Trophoblast cell (in vitro differentiated cells and primary cell): ENCODE data around the gene CDS1.

Source experiments
- DNase-seq, 2 donors: peaks; one replicate each; pipeline ENCODE4 v3.0.0-alpha.2; 2016
- H2AFZ ChIP-seq: 2 replicates; pipeline ENCODE4 v1.6.1; 2013; ENCODE audit warnings: low read length, moderate library complexity, mild to moderate bottlenecking; ENCODE audit not compliant: insufficient read depth, poor library complexity
- H2AK5ac ChIP-seq: 2 replicates; pipeline ENCODE4 v1.6.1; 2013; ENCODE audit warnings: mild to moderate bottlenecking, low read length
- H2BK120ac ChIP-seq: 2 replicates; pipeline ENCODE4 v1.6.1; 2013; ENCODE audit warnings: low read length, mild to moderate bottlenecking, moderate library complexity; ENCODE audit not compliant: insufficient read depth, poor library complexity
- H2BK12ac ChIP-seq: 2 replicates; pipeline ENCODE4 v1.6.1; 2013; ENCODE audit warnings: mild to moderate bottlenecking, low read length, moderate library complexity
- H2BK5ac ChIP-seq: 2 replicates; pipeline ENCODE4 v1.6.1; 2013; ENCODE audit warnings: low read length, low read depth, moderate library complexity, mild to moderate bottlenecking; ENCODE audit not compliant: poor library complexity
- H3K14ac ChIP-seq: 2 replicates; pipeline ENCODE4 v1.6.1; 2013; ENCODE audit warnings: mild to moderate bottlenecking, low read length
- H3K18ac ChIP-seq: 2 replicates; pipeline ENCODE4 v1.6.1; 2013; ENCODE audit warnings: mild to moderate bottlenecking, low read length
- H3K23ac ChIP-seq: 2 replicates; pipeline ENCODE4 v1.6.1; 2013; ENCODE audit warnings: low read length
- H3K27ac ChIP-seq: 2 replicates; pipeline ENCODE4 v1.5.1; 2013; ENCODE audit warnings: low read depth, mild to moderate bottlenecking, inconsistent platforms, low read length, moderate library complexity
- H3K27me3 ChIP-seq: 2 replicates; pipeline ENCODE4 v1.6.1; 2013; ENCODE audit warnings: inconsistent platforms, mild to moderate bottlenecking, low read length, moderate library complexity; ENCODE audit not compliant: insufficient read depth
- H3K36me3 ChIP-seq, 2 experiments: 1 replicate in 1 of 2; 2 replicates in 1 of 2; pipeline ENCODE4 v1.6.1; 2013; ENCODE audit warnings: low read length in 2 of 2, mild to moderate bottlenecking in 2 of 2, moderate library complexity in 1 of 2; ENCODE audit not compliant: insufficient read depth in 2 of 2, control insufficient read depth in 1 of 2
- H3K4ac ChIP-seq: 2 replicates; pipeline ENCODE4 v1.6.1; 2013; ENCODE audit warnings: low read depth, mild to moderate bottlenecking, low read length, moderate library complexity
- H3K4me1 ChIP-seq, 2 experiments: 1 replicate in 1 of 2; 2 replicates in 1 of 2; pipeline ENCODE4 v1.6.1; 2013; ENCODE audit warnings: low read length in 2 of 2, mild to moderate bottlenecking in 2 of 2, moderate library complexity in 1 of 2; ENCODE audit not compliant: insufficient read depth in 2 of 2, control insufficient read depth in 1 of 2
- H3K4me2 ChIP-seq: 2 replicates; pipeline ENCODE4 v1.6.1; 2013; ENCODE audit warnings: inconsistent platforms, mild to moderate bottlenecking, low read length, moderate library complexity
- H3K4me3 ChIP-seq: 2 replicates; pipeline ENCODE4 v1.5.1; 2013; ENCODE audit warnings: mild to moderate bottlenecking, low read depth, low read length, inconsistent platforms
- H3K79me1 ChIP-seq: one replicate; pipeline ENCODE4 v1.6.1; 2013; ENCODE audit warnings: low read length
- H3K79me2 ChIP-seq: 2 replicates; pipeline ENCODE4 v1.6.1; 2013; ENCODE audit warnings: low read length, mild to moderate bottlenecking; ENCODE audit not compliant: control insufficient read depth, insufficient read depth, poor library complexity
- H3K9ac ChIP-seq: 2 replicates; pipeline ENCODE4 v1.6.1; 2013; ENCODE audit warnings: mild to moderate bottlenecking, low read length
- H3K9me3 ChIP-seq: 2 replicates; pipeline ENCODE4 v1.6.1; 2013; ENCODE audit warnings: low read depth, mild to moderate bottlenecking, control low read depth, inconsistent platforms, low read length; ENCODE audit not compliant: insufficient read depth
- H4K12ac ChIP-seq: 2 replicates; pipeline ENCODE4 v1.6.1; 2013; ENCODE audit warnings: low read depth, mild to moderate bottlenecking, low read length, moderate library complexity
- H4K8ac ChIP-seq: 2 replicates; pipeline ENCODE4 v1.6.1; 2013; ENCODE audit warnings: low read depth, mild to moderate bottlenecking, low read length, moderate library complexity
- H4K91ac ChIP-seq: one replicate; pipeline ENCODE4 v1.6.1; 2013; ENCODE audit warnings: low read depth, mild to moderate bottlenecking, low read length, moderate library complexity
- WGBS: extraction: QIAGEN DNeasy Blood & Tissue Kit; methylation state at CpG from one replicate; pipeline ENCODE4 v1.1.7; 2013; ENCODE audit warnings: missing lambda C conversion rate; ENCODE audit not compliant: insufficient read length, insufficient coverage; ENCODE audit errors: extremely low coverage; 5-methylcytosine and 5-hydroxymethylcytosine counted together

The CDS1 gene

GRCh38 chr4:84622959-84623358, 40.0 kb downstream of the CDS1 start:
- Histone ChIP-seq H3K79me2 (no peaks in the 10 kb centered on the region), H3K14ac (no peak overlapping the region)
- no CpG with 5 or more reads among the region's 1 CpG for WGBS

DNA sequence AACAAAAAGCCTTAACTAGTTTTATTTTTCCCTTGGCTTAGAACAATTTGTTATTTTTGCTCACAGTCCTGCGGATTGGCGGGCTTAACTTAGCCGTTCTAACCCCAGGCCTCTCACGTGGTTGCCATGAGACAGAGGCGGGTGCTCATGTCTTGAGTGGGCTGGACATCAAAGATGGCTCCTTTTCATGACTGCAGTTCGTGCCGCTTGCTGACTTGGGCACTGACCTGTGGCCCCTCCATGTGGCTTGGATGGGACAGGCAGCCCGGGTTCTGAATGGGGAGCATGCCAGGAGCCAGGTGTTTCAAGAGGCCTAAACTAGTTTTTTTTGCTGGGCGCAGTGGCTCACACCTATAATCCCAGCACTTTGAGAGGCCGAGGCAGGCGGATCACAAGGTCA, 40.7 kb downstream of the CDS1 start:
- Histone ChIP-seq H2BK5ac (no peak overlapping the region), H3K4me3 (no peak overlapping the region), H3K79me1 (no peaks in the 10 kb centered on the region), H2BK120ac (no peak overlapping the region), H3K27me3 (no peaks in the 10 kb centered on the region), H2AK5ac (no peak overlapping the region), H3K4me1 (no peaks in the 10 kb centered on the region), H3K14ac (no peak overlapping the region), H4K8ac (no peak overlapping the region), H4K91ac (no peak overlapping the region), H3K36me3 (peaks cover 0 to 7% of the 10 kb centered on the region in 2 experiments), H3K27ac (no peak overlapping the region), H3K79me2 (no peaks in the 10 kb centered on the region), H2BK12ac (no peak overlapping the region), H3K9me3 (no peaks in the 10 kb centered on the region), H4K12ac (no peak overlapping the region), H3K23ac (no peak overlapping the region), H3K9ac (no peak overlapping the region), H3K4ac (no peak overlapping the region), H2AFZ (no peak overlapping the region), H3K18ac (no peak overlapping the region), H3K4me2 (no peak overlapping the region)
- no CpG with 5 or more reads among the region's 11 CpGs for WGBS
- DNase-seq = no peak

More at GRCh38 chr4:84622959-84623358, 40.0 kb downstream of the CDS1 start:
- no peak overlapping the region for H3K4ac ChIP-seq
- H4K8ac ChIP-seq = no peak overlapping the region
- H3K9ac ChIP-seq = no peak overlapping the region
- H2BK12ac ChIP-seq = no peak overlapping the region
- H3K4me3 ChIP-seq = no peak overlapping the region
- DNase-seq = no peak
- no peak overlapping the region for H3K18ac ChIP-seq
- H3K27ac ChIP-seq = no peak overlapping the region
- no peak overlapping the region for H2AFZ ChIP-seq
- no peaks in the 10 kb centered on the region for H3K4me1 ChIP-seq
- no peaks in the 10 kb centered on the region for H3K79me1 ChIP-seq
- H4K91ac ChIP-seq = no peak overlapping the region
- H2AK5ac ChIP-seq = no peak overlapping the region
- H2BK120ac ChIP-seq = no peak overlapping the region
- no peaks in the 10 kb centered on the region for H3K9me3 ChIP-seq
- peaks cover 2 to 5% of the 10 kb centered on the region in 2 experiments for H3K36me3 ChIP-seq
- H3K4me2 ChIP-seq = no peak overlapping the region
- no peaks in the 10 kb centered on the region for H3K27me3 ChIP-seq
- H3K23ac ChIP-seq = no peak overlapping the region
- H2BK5ac ChIP-seq = no peak overlapping the region
- H4K12ac ChIP-seq = no peak overlapping the region

DNA sequence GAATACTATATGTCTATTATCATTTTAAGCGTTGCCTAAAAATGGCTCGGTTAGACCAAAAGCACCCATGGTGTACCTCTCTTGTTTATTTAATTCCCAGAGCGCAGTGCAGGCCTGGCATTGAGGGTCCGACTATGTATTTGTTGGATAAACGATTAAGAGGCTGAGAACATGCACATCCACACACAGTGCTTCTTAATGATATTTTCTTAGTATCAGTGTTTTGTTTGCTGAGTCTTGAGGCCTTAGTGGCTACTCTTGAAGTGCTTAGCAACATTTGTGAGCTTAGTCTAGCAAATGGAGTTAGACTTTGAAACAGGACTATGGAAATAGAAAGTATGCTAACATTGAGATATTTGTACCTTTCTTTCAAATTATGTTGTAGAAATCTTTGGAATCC, 43.7 kb downstream of the CDS1 start:
- no CpG with 5 or more reads among the region's 5 CpGs for WGBS
- Histone ChIP-seq H3K9me3 (no peaks in the 10 kb centered on the region), H3K27ac (no peak overlapping the region)

GRCh38 chr4:84631573-84631972, 48.6 kb downstream of the CDS1 start:
- Histone ChIP-seq H3K79me2 (no peaks in the 10 kb centered on the region), H3K27me3 (no peaks in the 10 kb centered on the region), H2BK5ac (no peak overlapping the region), H3K14ac (no peak overlapping the region), H3K9ac (no peak overlapping the region), H4K12ac (no peak overlapping the region), H3K27ac (no peak overlapping the region), H3K18ac (no peak overlapping the region), H2BK120ac (no peak overlapping the region), H3K36me3 (peaks cover 0 to 11% of the 10 kb centered on the region in 2 experiments), H3K4me3 (no peak overlapping the region), H3K4me1 (no peaks in the 10 kb centered on the region), H2BK12ac (no peak overlapping the region), H3K4me2 (no peak overlapping the region), H3K4ac (no peak overlapping the region), H3K23ac (no peak overlapping the region), H2AK5ac (no peak overlapping the region), H4K91ac (no peak overlapping the region), H2AFZ (no peak overlapping the region), H4K8ac (no peak overlapping the region), H3K9me3 (no peaks in the 10 kb centered on the region), H3K79me1 (no peaks in the 10 kb centered on the region)
- WGBS = no CpG with 5 or more reads among the region's 3 CpGs
- no peak for DNase-seq

More for the DNA sequence above, 43.7 kb downstream of the CDS1 start:
- H4K12ac ChIP-seq = no peak overlapping the region
- no peaks in the 10 kb centered on the region for H3K79me2 ChIP-seq
- no peak overlapping the region for H3K14ac ChIP-seq
- no peak overlapping the region for H3K4ac ChIP-seq
- DNase-seq = no peak
- H3K36me3 ChIP-seq = peaks cover 0 to 2% of the 10 kb centered on the region in 2 experiments
- H2BK12ac ChIP-seq = no peak overlapping the region
- H2AK5ac ChIP-seq = no peak overlapping the region
- no peak overlapping the region for H3K4me2 ChIP-seq
- H2AFZ ChIP-seq = no peak overlapping the region
- no peak overlapping the region for H4K8ac ChIP-seq
- H3K79me1 ChIP-seq = no peaks in the 10 kb centered on the region
- H4K91ac ChIP-seq = no peak overlapping the region
- no peak overlapping the region for H3K23ac ChIP-seq
- no peak overlapping the region for H3K18ac ChIP-seq
- no peaks in the 10 kb centered on the region for H3K27me3 ChIP-seq
- no peaks in the 10 kb centered on the region for H3K4me1 ChIP-seq
- no peak overlapping the region for H3K9ac ChIP-seq
- no peak overlapping the region for H2BK5ac ChIP-seq
- no peak overlapping the region for H2BK120ac ChIP-seq
- H3K4me3 ChIP-seq = no peak overlapping the region
